Right lung (tissue), 5 donors: ENCODE data around the gene GRB7. TPM values are rescaled to one million over a fixed set of nuclear protein-coding genes. Genes with fewer than 3 reads are reported as not detected.

ENCODE experiments used
- DNase-seq, 2 donors: peaks; one replicate each; pipeline ENCODE4 v3.0.0-alpha.2; 2013
- polyA plus RNA-seq, 5 donors: library from polyadenylated mRNA; unstranded; fragments of 120-200 nt; gene quantifications; one replicate each; pipeline versions ENCODE4 v1.2.1 to v1.2.3, GENCODE V29; 2013; ENCODE audit warnings: inconsistent platforms in 1 of 5, low replicate concordance in 1 of 5; ENCODE audit not compliant: insufficient read length in 5 of 5, insufficient read depth in 1 of 5

The GRB7 gene
- polyA plus RNA-seq, 5 donors = 23.9 to 32.7 (median 28.0) TPM

- DNase-seq = no peak
Observed at GRCh38 chr17:39767147-39767546, 29.4 kb downstream of the GRB7 start.

- no peak for DNase-seq
Observed at GRCh38 chr17:39769974-39770587, 32.3 kb downstream of the GRB7 start.

- DNase-seq = no peak
Observed at GRCh38 chr17:39772415-39772814, 34.7 kb downstream of the GRB7 start.

GRCh38 chr17:39772987-39773934, 35.5 kb downstream of the GRB7 start:
- DNase-seq = no peak

GRCh38 chr17:39774047-39774446, 36.3 kb downstream of the GRB7 start:
- no peak for DNase-seq

- no peak for DNase-seq
Observed at GRCh38 chr17:39775031-39775430, 37.3 kb downstream of the GRB7 start.

- DNase-seq = no peak
Observed at GRCh38 chr17:39776252-39776651, 38.5 kb downstream of the GRB7 start.

- no peak for DNase-seq
Observed at GRCh38 chr17:39777534-39778365, 40.0 kb downstream of the GRB7 start.

- no peak for DNase-seq
Observed at GRCh38 chr17:39781031-39781860, 43.5 kb downstream of the GRB7 start.

GRCh38 chr17:39781861-39782213, 44.1 kb downstream of the GRB7 start:
- DNase-seq = no peak

GRCh38 chr17:39782481-39782880, 44.7 kb downstream of the GRB7 start:
- peak; percentile 53 to 65 for DNase-seq

GRCh38 chr17:39782980-39783379, 45.2 kb downstream of the GRB7 start:
- no peak for DNase-seq

GRCh38 chr17:39787041-39787440, 49.3 kb downstream of the GRB7 start:
- no peak for DNase-seq

- DNase-seq = no peak
Observed at GRCh38 chr17:39787743-39788484, 50.2 kb downstream of the GRB7 start.

- no peak for DNase-seq
Observed at GRCh38 chr17:39791111-39791992, 53.6 kb downstream of the GRB7 start.

- DNase-seq = no peak
Observed at GRCh38 chr17:39792526-39793221, 54.9 kb downstream of the GRB7 start.

GRCh38 chr17:39793301-39793872, 55.6 kb downstream of the GRB7 start:
- no peak for DNase-seq

- DNase-seq = no peak
Observed at GRCh38 chr17:39794249-39794970, 56.7 kb downstream of the GRB7 start.
